ENCODE measurements around the gene FAM229B.

The FAM229B gene

GRCh38 chr6:112150363-112150762 lies 63.0 kb downstream of the FAM229B start:
- Histone ChIP-seq H3K4me3 (replicated peaks; ENCODE audit: insufficient read depth, low read length) (no peak overlapping the region), H3K27ac (replicated peaks) (no peak overlapping the region), H3K27me3 (ENCODE audit: insufficient read depth, poor library complexity, severe bottlenecking) (no peaks in the 10 kb centered on the region)
- no peak for TF ChIP-seq GABPA (IDR thresholded peaks at IDR 0.05; ENCODE audit: low read depth)
- TF ChIP-seq, protein P1, sequence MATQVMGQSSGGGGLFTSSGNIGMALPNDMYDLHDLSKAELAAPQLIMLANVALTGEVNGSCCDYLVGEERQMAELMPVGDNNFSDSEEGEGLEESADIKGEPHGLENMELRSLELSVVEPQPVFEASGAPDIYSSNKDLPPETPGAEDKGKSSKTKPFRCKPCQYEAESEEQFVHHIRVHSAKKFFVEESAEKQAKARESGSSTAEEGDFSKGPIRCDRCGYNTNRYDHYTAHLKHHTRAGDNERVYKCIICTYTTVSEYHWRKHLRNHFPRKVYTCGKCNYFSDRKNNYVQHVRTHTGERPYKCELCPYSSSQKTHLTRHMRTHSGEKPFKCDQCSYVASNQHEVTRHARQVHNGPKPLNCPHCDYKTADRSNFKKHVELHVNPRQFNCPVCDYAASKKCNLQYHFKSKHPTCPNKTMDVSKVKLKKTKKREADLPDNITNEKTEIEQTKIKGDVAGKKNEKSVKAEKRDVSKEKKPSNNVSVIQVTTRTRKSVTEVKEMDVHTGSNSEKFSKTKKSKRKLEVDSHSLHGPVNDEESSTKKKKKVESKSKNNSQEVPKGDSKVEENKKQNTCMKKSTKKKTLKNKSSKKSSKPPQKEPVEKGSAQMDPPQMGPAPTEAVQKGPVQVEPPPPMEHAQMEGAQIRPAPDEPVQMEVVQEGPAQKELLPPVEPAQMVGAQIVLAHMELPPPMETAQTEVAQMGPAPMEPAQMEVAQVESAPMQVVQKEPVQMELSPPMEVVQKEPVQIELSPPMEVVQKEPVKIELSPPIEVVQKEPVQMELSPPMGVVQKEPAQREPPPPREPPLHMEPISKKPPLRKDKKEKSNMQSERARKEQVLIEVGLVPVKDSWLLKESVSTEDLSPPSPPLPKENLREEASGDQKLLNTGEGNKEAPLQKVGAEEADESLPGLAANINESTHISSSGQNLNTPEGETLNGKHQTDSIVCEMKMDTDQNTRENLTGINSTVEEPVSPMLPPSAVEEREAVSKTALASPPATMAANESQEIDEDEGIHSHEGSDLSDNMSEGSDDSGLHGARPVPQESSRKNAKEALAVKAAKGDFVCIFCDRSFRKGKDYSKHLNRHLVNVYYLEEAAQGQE (IDR thresholded peaks at IDR 0.05; ENCODE audit: insufficient replicate concordance, low read depth), result no peak
- no peak for TF ChIP-seq CTCF (IDR thresholded peaks at IDR 0.05; ENCODE audit: insufficient read depth, low read length)
- DNase-seq (ENCODE audit: low read depth in 1 of 2, low spot score in 1 of 2), result no peak
